Astrocyte (in vitro differentiated cells and primary cell): ENCODE measurements around the gene ZNF19. TPM values are rescaled to one million over a fixed set of nuclear protein-coding genes. Genes with fewer than 3 reads are reported as not detected.

Experiments
- DNase-seq: peaks from one replicate; pipeline ENCODE4 v3.0.0-alpha.2; 2010; ENCODE audit warnings: low read depth
- FAIRE-seq: peaks from 2 replicates; lab custom pipeline; 2011; peaks lifted over from hg19 to GRCh38; lab: Jason Lieb, UNC
- H2AFZ ChIP-seq: 2 replicates; pipeline ENCODE4 v1.6.0; 2012; ENCODE audit warnings: low read depth, low read length, inconsistent platforms
- H3K27ac ChIP-seq: 2 replicates; pipeline ENCODE4 v1.5.1; 2011; ENCODE audit warnings: low read depth, low read length, inconsistent platforms
- H3K27me3 ChIP-seq: 2 replicates; pipeline ENCODE4 v1.6.0; 2011; ENCODE audit warnings: low read length, inconsistent platforms; ENCODE audit not compliant: insufficient read depth
- H3K36me3 ChIP-seq: 2 replicates; pipeline ENCODE4 v1.5.1; 2011; ENCODE audit warnings: low read length, inconsistent platforms; ENCODE audit not compliant: insufficient read depth
- H3K4me1 ChIP-seq: 2 replicates; pipeline ENCODE4 v1.5.1; 2011; ENCODE audit warnings: low read length, inconsistent platforms; ENCODE audit not compliant: insufficient read depth
- H3K4me2 ChIP-seq: 2 replicates; pipeline ENCODE4 v1.6.0; 2012; ENCODE audit warnings: low read length, inconsistent platforms
- H3K4me3 ChIP-seq: 2 replicates; pipeline ENCODE4 v1.5.1; 2011; ENCODE audit warnings: low read depth, mild to moderate bottlenecking, low read length, inconsistent platforms; ENCODE audit not compliant: insufficient read depth
- H3K79me2 ChIP-seq: 2 replicates; pipeline ENCODE4 v1.6.0; 2012; ENCODE audit warnings: mild to moderate bottlenecking, low read length, inconsistent platforms; ENCODE audit not compliant: insufficient read depth
- H3K9ac ChIP-seq: 2 replicates; pipeline ENCODE4 v1.6.0; 2012; ENCODE audit warnings: mild to moderate bottlenecking, low read length, inconsistent platforms
- H3K9me3 ChIP-seq: 2 replicates; pipeline ENCODE4 v1.5.1; 2012; ENCODE audit warnings: low read depth, mild to moderate bottlenecking, low read length, inconsistent platforms; ENCODE audit not compliant: insufficient read depth
- H4K20me1 ChIP-seq: 2 replicates; pipeline ENCODE4 v1.6.0; 2012; ENCODE audit warnings: low read length, inconsistent platforms; ENCODE audit not compliant: insufficient read depth
- H3K27ac Mint-ChIP-seq: one replicate; pipeline ENCODE4 v1.8.0; 2021; ENCODE audit warnings: mild to moderate bottlenecking, mixed read lengths; ENCODE audit not compliant: unreplicated experiment
- H3K27me3 Mint-ChIP-seq: one replicate; pipeline ENCODE4 v1.8.0; 2021; ENCODE audit warnings: low read depth, mixed read lengths; ENCODE audit not compliant: unreplicated experiment
- H3K36me3 Mint-ChIP-seq: one replicate; pipeline ENCODE4 v1.8.0; 2021; ENCODE audit warnings: low read depth, mixed read lengths; ENCODE audit not compliant: unreplicated experiment
- H3K4me1 Mint-ChIP-seq: one replicate; pipeline ENCODE4 v1.8.0; 2021; ENCODE audit warnings: low read depth, mixed read lengths; ENCODE audit not compliant: unreplicated experiment
- H3K4me3 Mint-ChIP-seq: one replicate; pipeline ENCODE4 v1.8.0; 2021; ENCODE audit warnings: mild to moderate bottlenecking, moderate library complexity, mixed read lengths; ENCODE audit not compliant: unreplicated experiment
- H3K9me3 Mint-ChIP-seq: one replicate; pipeline ENCODE4 v1.8.0; 2021; ENCODE audit warnings: mild to moderate bottlenecking, mixed read lengths; ENCODE audit not compliant: unreplicated experiment
- CTCF ChIP-seq: IDR thresholded peaks from 2 replicates; pipeline ENCODE4 v1.5.1; 2011; ENCODE audit warnings: low read depth, mild to moderate bottlenecking, inconsistent platforms, low read length, moderate library complexity; ENCODE audit not compliant: insufficient read depth
- EZH2 ChIP-seq: IDR thresholded peaks from 2 replicates; pipeline ENCODE4 v1.6.1; 2012; ENCODE audit warnings: mild to moderate bottlenecking, low read length, inconsistent platforms; ENCODE audit not compliant: insufficient read depth
- total RNA-seq: library from RNA; stranded (reverse); gene quantifications from 2 replicates; pipeline ENCODE4 v1.2.1, GENCODE V29; 2021

ZNF19 gene
- total RNA-seq, 1 donor from 2014 or later = 2.9 TPM

- no peaks in the 10 kb centered on the region for H3K36me3 ChIP-seq
- no peak overlapping the region for H3K27ac ChIP-seq
- no peak overlapping the region for H3K4me2 ChIP-seq
- no peak for FAIRE-seq
- DNase-seq = no peak
- no peak overlapping the region for H3K4me3 Mint-ChIP-seq
- no peaks in the 10 kb centered on the region for H3K79me2 ChIP-seq
- no peaks in the 10 kb centered on the region for H3K4me1 Mint-ChIP-seq
- H3K4me3 ChIP-seq = no peak overlapping the region
- H3K36me3 Mint-ChIP-seq = no peaks in the 10 kb centered on the region
- H3K9me3 ChIP-seq = no peaks in the 10 kb centered on the region
- TF ChIP-seq EZH2 = no peak
- no peak for TF ChIP-seq CTCF
- H3K27ac Mint-ChIP-seq = no peak overlapping the region
- no peaks in the 10 kb centered on the region for H3K4me1 ChIP-seq
- H3K27me3 ChIP-seq = no peaks in the 10 kb centered on the region
- peaks cover 11% of the 10 kb centered on the region for H3K27me3 Mint-ChIP-seq
- no peak overlapping the region for H3K9ac ChIP-seq
- H4K20me1 ChIP-seq = no peaks in the 10 kb centered on the region
- no peak overlapping the region for H2AFZ ChIP-seq
- H3K9me3 Mint-ChIP-seq = peaks cover 5% of the 10 kb centered on the region
These were observed 8.9 kb upstream of the ZNF19 start for GRCh38 chr16:71498031-71498430.

GRCh38 chr16:71493213-71493612 lies 4.1 kb upstream of the ZNF19 start:
- Mint-ChIP-seq H3K36me3 (no peaks in the 10 kb centered on the region), H3K27ac (no peak overlapping the region), H3K4me1 (no peaks in the 10 kb centered on the region), H3K9me3 (peaks cover 3% of the 10 kb centered on the region), H3K27me3 (no peaks in the 10 kb centered on the region), H3K4me3 (no peak overlapping the region)
- H3K27ac ChIP-seq = no peak overlapping the region
- TF ChIP-seq CTCF = no peak
- TF ChIP-seq EZH2 = no peak
- H3K36me3 ChIP-seq = no peaks in the 10 kb centered on the region
- FAIRE-seq (no peak), DNase-seq (no peak)
- no peaks in the 10 kb centered on the region for H3K4me1 ChIP-seq
- H3K4me3 ChIP-seq = no peak overlapping the region
- H4K20me1 ChIP-seq = no peaks in the 10 kb centered on the region
- H3K9ac ChIP-seq = no peak overlapping the region
- H2AFZ ChIP-seq = no peak overlapping the region
- peaks cover 4% of the 10 kb centered on the region for H3K27me3 ChIP-seq
- H3K79me2 ChIP-seq = no peaks in the 10 kb centered on the region
- no peaks in the 10 kb centered on the region for H3K9me3 ChIP-seq
- no peak overlapping the region for H3K4me2 ChIP-seq

- no peak overlapping the region for H3K4me2 ChIP-seq
- TF ChIP-seq EZH2 (no peak), CTCF (no peak)
- H3K36me3 ChIP-seq = no peaks in the 10 kb centered on the region
- no peak for DNase-seq
- no peaks in the 10 kb centered on the region for H3K4me1 ChIP-seq
- H3K4me3 ChIP-seq = no peak overlapping the region
- no peak overlapping the region for H2AFZ ChIP-seq
- no peaks in the 10 kb centered on the region for H3K36me3 Mint-ChIP-seq
- H3K9me3 ChIP-seq = no peaks in the 10 kb centered on the region
- H3K9ac ChIP-seq = no peak overlapping the region
- H4K20me1 ChIP-seq = no peaks in the 10 kb centered on the region
- H3K79me2 ChIP-seq = no peaks in the 10 kb centered on the region
- H3K4me1 Mint-ChIP-seq = no peaks in the 10 kb centered on the region
- H3K27ac Mint-ChIP-seq = no peak overlapping the region
- H3K9me3 Mint-ChIP-seq = peaks cover 1% of the 10 kb centered on the region
- H3K27ac ChIP-seq = no peak overlapping the region
- no peak overlapping the region for H3K4me3 Mint-ChIP-seq
- peaks cover under 1% of the 10 kb centered on the region for H3K27me3 Mint-ChIP-seq
- FAIRE-seq = no peak
- peaks cover 4% of the 10 kb centered on the region for H3K27me3 ChIP-seq
These were observed 3.7 kb upstream of the ZNF19 start for GRCh38 chr16:71492786-71493185.
